ENCODE data around the gene SPPL2B.

The SPPL2B gene

GRCh38 chr19:2356036-2356646 lies 27.7 kb downstream of the SPPL2B start:
- DNase-seq = no peak

- DNase-seq = no peak
Measured at GRCh38 chr19:2357279-2358206, 29.1 kb downstream of the SPPL2B start.

GRCh38 chr19:2358548-2359173 lies 30.2 kb downstream of the SPPL2B start:
- no peak for DNase-seq

GRCh38 chr19:2359992-2360685 lies 31.7 kb downstream of the SPPL2B start, which contains the start of gene TMPRSS9:
TMPRSS9 (plus strand) TSS chr19:2360265; CDS start chr19:2389786, 29,521 bp downstream.
- DNase-seq = no peak

GRCh38 chr19:2360833-2361232 lies 32.3 kb downstream of the SPPL2B start:
- DNase-seq = no peak

GRCh38 chr19:2361246-2362045 lies 33.0 kb downstream of the SPPL2B start:
- no peak for DNase-seq

GRCh38 chr19:2362046-2362969 lies 33.8 kb downstream of the SPPL2B start:
- no peak for DNase-seq

GRCh38 chr19:2362970-2363300 lies 34.5 kb downstream of the SPPL2B start:
- no peak for DNase-seq

GRCh38 chr19:2363419-2363818 lies 34.9 kb downstream of the SPPL2B start:
- DNase-seq = no peak

GRCh38 chr19:2365201-2365970 lies 36.9 kb downstream of the SPPL2B start:
- no peak for DNase-seq

- DNase-seq = no peak
Measured at GRCh38 chr19:2371656-2372055, 43.2 kb downstream of the SPPL2B start.

- DNase-seq = no peak
Measured at GRCh38 chr19:2372076-2372612, 43.7 kb downstream of the SPPL2B start.

GRCh38 chr19:2374808-2375207 lies 46.3 kb downstream of the SPPL2B start:
- DNase-seq = no peak

- no peak for DNase-seq
Measured at GRCh38 chr19:2375353-2376121, 47.1 kb downstream of the SPPL2B start.

- no peak for DNase-seq
Measured at GRCh38 chr19:2376784-2377519, 48.5 kb downstream of the SPPL2B start.

GRCh38 chr19:2380567-2380966 lies 52.1 kb downstream of the SPPL2B start:
- DNase-seq = no peak

GRCh38 chr19:2381148-2381820 lies 52.8 kb downstream of the SPPL2B start:
- no peak for DNase-seq

Measured in CD4-positive, alpha-beta T cell treated with Interleukin-15 for 1 hour (primary cell).